Measurements from ENCODE around the gene HUNK.
"Not testable (repeated sequence)": the region's sequence is repeated elsewhere in the genome, so short reads cannot be mapped to it uniquely, and the experiment has no call there.

Gene HUNK

GRCh38 chr21:31870472-31871193 lies 2.2 kb upstream of the HUNK start:
- no peak for DNase-seq

DNA sequence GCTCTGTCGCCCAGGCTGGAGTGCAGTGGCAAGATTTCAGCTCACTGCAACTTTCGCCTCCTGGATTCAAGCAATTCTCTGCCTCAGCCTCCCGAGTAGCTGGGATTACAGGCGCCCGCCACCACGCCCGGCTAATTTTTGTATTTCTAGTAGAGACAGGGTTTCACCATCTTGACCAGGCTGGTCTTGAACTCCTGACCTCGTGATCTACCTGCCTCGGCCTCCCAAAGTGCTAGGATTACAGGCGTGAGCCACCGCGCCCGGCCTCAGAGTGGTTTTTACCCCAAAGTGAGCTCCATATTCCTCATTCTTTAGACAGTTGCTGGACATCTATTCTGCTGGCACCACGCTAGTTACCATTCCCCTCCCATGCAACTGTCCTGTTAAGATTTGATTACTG lies 1.4 kb upstream of the HUNK start:
- DNase-seq, result not testable (repeated sequence)

GRCh38 chr21:31872072-31872451 lies 758 bp upstream of the HUNK start:
- DNase-seq, result no peak

GRCh38 chr21:31873275-31873695 lies 465 bp downstream of the HUNK start:
- DNase-seq, result peak; percentile 43

DNA sequence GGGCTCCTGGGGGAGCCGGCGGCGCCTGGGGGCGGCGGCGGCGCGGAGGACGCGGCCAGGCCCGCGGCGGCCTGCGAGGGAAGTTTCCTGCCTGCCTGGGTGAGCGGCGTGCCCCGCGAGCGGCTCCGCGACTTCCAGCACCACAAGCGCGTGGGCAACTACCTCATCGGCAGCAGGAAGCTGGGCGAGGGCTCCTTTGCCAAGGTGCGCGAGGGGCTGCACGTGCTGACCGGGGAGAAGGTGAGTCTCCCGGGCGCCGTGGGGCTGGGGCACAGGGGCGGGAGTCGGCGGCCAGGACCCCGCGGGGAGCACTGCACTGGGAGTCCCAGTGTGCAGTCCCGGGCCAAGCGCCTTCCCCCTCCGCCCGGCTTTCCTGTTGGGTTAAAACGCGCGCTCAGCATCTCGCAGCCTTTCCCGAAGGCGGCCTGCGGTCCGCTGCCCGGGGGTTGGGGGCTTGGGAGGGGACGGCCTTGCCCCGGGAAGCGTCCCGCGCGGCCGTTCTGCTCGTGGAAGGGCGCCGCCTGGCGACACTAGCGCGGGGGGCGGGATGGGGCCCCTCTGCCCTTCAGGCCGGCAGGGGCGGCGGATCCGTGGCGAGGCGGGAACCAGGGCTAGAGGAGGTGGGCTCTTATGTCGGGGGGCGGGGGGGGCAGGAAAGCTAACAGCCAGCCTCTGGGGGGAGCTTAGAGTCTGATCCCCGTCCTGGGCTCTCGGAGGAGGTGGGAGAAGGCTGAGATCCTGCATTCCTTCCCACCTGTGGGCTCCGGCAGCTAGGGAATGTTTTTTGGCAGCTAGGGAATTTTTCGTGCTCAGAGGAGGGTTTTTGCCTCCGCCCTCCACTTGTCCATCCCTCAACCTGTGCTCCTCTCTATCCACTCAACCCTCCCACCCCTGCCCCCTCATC lies 1.1 kb downstream of the HUNK start:
- DNase-seq, result peak; percentile 56

- no peak for DNase-seq
Measured at GRCh38 chr21:31874812-31875212, 2.0 kb downstream of the HUNK start.

GRCh38 chr21:31875496-31876015 lies 2.7 kb downstream of the HUNK start:
- DNase-seq, result peak; percentile 63

GRCh38 chr21:31877463-31877957 lies 4.7 kb downstream of the HUNK start:
- no peak for DNase-seq

DNA sequence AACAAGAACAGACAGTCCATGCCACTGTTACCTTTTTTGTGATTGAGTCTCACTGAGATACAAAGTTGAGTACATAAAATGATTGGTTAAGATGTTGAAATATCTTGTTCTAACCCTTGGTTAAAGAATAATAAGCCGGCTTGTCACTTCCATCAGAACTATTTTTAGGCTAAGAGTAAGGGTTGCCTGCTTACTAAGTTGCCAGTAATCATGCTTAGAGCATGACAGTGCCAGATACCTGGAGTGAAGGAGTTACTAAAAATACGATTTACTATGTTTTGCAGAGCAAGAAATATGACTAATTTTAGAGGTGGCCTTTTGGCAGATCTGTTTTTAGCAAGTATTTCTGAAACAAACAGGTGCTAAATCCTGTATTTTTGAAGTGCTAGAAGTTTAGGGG lies 6.0 kb downstream of the HUNK start:
- DNase-seq, result no peak

DNA sequence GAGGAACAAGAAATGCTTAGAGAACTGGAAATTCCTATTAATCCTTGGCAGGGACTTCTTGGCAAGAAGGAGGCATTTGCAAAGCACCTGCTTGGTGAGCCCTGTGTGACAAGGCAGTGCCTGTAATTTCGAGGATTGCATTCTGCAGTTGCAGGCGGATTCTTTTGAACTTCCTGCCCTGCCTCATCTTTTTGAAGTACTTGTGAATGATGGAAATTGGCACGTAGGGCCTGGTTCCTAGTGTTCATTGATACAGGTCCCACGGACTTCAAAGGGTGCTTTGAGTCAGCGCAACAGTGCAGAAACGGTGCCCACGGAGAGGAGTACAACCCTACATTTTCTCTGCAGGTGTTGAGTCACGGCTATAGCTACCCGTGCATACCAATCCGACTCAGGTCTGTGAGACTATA lies 6.4 kb downstream of the HUNK start:
- DNase-seq, result no peak

DNA sequence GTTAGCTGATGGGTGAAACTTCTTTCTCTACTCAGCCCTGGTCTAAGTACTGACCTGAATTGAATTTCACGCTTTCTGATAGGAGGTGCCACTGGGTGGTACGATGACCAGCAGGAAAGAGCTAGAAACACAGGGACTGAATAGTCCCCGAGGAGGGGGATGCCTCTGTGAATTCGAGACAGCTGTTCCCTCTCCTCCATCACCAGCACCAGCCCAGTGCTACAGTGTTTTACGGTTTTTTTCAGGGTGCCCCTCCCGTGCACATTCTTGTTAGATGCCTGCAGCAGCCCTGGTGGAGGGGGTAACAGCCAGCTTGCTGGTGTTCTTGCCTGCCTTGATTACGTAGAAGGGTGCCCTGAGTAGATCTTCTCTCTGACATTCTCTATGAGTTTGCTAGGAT lies 7.1 kb downstream of the HUNK start:
- DNase-seq, result no peak

DNA sequence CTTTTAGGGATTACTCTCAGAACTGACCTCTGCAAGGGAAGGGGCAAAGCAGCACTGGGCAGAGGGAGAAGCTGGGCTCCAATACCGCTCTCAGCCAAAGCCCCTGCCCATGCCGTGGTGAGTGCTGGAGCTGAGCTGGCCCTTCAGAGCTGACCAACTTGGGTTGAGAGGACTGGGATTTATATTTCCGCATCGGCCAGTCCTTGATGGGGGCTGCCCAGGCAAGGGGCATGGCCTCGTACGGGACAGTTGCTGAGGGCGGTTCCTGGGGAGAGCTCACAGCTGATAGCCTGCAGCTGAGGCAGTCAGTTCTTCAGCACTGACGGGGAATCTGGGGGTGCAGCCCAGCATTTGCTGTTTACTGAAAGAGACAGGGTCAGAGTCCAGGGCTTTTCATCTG lies 8.0 kb downstream of the HUNK start:
- no peak for DNase-seq

GRCh38 chr21:31882711-31883110 lies 9.9 kb downstream of the HUNK start:
- no peak for DNase-seq

DNA sequence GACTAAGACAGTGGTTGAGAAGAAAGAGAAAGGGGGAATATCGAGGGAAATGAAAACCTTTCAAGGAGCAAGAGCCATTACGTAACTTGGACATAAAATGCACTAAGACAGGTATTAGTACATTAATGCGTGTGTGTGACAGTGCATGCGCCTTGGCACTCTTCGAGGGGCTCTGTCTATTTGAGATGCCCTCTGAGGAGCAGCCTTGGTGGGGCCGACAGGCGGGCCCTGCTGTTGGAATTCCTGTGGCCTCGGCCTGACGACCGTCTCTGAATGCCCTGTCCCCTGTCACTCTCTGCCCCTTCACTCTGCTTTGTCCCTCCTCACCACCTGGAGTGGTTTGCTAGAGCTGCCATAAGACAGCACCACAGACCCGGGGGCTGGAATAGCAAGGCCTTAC lies 12.3 kb downstream of the HUNK start:
- DNase-seq, result no peak

DNA sequence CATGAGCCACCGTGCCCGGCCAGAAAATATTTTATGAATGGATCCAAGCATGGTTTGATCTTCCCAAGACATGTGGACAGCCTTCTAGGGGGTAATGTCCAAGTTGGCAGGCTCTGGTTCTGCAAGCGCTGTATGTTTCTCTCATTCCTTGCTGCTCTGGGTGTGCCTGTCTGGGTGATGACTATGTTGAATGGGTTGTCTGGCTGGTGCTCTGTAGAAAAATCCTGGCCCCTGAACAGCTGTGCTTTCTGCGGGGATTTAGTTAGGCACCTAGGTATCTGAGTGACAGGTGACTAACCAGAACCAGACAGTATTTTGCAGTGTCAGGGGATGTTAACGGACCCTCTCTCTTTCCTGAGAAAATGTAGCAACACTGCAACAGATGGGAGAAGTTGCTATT lies 14.1 kb downstream of the HUNK start:
- DNase-seq, result no peak

- DNase-seq, result no peak
Measured at GRCh38 chr21:31887391-31887841, 14.6 kb downstream of the HUNK start.

DNA sequence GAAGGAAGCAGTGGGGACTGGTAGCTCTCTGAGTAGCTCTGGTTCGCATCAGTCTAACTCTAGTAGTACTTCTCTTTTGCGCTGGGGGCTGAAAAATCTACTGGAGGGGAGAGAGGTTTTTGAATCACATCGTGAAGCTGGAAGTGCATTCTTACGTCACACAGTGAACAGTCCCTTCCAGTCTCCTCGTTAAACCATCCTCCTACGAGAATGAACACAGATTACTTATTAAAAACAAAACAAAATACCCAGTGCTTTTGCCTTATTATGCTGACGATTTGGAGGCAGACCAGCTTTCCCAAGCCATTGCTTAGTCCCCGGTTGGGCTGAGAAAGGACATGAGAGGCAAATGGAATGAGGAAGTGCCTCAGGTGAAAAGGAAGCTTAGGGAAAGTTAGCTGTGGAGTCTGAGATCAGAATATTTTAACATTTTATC lies 16.1 kb downstream of the HUNK start:
- DNase-seq, result peak; percentile 50

GRCh38 chr21:31889460-31889859 lies 16.6 kb downstream of the HUNK start:
- no peak for DNase-seq

DNA sequence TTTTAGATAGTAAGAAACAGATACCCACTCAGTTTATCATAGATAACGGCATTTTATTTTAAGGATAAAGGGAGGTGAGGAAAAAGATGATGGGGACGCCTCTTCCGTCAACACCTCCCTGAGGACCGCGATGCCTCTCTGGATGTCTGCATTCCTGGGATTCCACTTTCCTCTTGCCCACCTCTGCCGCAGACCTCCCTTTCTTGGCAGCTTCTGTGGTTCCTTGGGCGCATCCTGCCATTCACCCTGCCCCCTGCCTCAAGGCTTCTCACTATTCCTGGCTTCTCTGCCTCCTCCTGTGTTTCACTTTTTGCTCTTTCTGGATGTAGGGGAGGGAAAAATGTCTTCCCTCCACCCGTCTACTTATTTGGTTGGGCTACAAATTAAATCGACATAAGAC lies 19.9 kb downstream of the HUNK start:
- DNase-seq, result no peak

GRCh38 chr21:31893851-31894415 lies 21.1 kb downstream of the HUNK start:
- no peak for DNase-seq

DNA sequence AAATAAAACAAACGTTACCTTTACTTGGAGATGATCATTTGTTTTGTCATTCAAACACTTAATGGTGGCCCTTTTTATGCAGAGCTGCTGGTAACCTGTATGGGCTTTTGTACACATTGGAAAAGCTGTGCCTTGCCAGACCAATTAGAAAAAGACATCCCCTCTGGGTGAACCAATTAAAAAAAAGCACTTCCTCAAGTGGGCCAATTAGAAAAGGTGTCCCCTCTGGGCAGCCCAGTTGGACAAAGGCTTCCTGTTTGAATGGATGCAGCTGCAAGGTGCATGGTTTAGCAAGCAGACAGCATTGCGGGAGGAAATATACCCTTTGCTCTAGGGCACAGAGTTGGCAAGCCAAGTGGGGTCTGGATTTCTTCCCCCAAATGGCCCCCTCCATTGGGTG lies 21.6 kb downstream of the HUNK start:
- no peak for DNase-seq

DNA sequence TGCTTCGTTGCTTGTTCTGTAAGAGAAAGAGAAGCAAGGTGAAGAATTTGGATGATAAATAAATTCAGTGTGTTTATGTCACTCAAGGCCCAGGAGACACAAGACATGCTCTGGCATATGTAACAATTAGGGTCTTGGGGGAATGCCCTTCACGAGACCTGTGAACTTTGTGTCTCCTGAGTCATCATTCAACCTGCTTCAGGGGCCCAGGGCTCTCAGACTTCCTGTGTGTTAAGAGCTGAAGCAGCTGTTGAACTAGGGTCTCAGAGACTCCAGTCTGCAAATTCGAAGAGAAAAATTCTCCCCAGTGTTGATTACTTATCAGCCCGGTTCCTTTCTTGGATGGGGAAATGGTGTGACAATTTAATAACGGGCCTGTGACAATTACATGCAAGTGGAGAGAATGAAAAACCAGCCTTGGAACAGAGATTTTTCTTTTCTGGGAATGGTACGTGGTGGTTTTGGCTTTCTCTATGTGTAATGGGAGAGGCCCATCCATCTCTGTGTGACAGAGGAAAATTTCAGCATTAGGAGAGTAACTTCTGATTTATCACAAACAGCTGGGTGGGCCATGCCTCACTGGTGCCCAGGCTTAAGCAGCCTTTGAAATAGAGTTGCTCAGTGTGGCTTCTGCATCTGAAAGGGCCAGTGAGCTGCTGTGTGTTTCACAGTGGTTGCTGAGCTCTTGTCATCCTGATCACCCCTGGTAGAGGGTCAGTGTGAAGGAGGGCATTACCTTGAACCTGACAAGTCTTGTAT lies 22.4 kb downstream of the HUNK start:
- no peak for DNase-seq

Data from fibroblast of skin of back (primary cell).